ENCODE data around the gene PPM1B.
"Not testable (repeated sequence)": the region's sequence is repeated elsewhere in the genome, so short reads cannot be mapped to it uniquely, and the experiment has no call there.

Gene PPM1B

DNA sequence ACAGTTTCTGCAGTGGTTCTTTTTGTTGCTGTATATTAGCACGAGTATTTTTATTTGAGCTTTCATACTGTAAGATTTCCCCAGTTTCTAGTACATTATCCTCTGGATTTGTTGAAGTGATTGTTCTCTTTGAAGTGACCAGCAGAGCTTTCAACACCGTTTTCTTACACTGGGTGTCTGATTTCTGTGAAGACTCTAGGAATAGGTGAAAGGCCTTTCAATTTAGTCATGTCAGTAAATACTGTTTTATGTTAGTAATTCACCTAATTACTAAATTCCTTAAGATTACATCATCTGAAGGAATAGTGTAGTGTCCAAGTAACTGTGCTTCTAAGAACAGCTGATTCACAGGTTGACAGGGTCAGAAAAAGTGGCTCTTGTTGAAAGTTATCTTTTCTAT is 2.3 kb downstream of the PPM1B start:
- peaks cover 46% of the 10 kb centered on the region for H3K36me3 Mint-ChIP-seq (ENCODE audit: low read depth)
- H3K4me1 Mint-ChIP-seq (ENCODE audit: low read depth), result peaks cover 59% of the 10 kb centered on the region
- no peaks in the 10 kb centered on the region for H3K9me3 Mint-ChIP-seq
- H3K4me3 Mint-ChIP-seq, result peak overlapping the region; percentile 91
- H3K27me3 Mint-ChIP-seq, result no peaks in the 10 kb centered on the region
- H3K27ac Mint-ChIP-seq, result peak overlapping the region; percentile 81
- DNase-seq, result no peak

DNA sequence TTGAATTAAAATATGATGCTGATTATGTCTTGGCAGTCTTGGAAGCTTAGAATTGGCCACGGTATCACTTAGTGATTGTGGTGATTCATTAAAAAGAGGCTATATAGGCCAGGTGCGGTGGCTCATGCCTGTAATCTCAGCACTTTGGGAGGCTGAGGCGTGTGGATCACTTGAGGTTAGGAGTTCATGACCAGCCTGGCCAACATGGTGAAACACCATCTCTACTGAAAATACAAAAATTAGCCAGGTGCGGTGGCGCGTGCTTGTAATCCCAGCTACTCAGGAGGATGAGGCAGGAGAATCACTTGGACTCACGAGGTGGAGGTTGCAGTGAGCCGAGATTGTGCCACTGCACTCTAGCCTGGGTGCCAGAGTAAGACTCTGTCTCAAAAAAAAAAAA is 2.8 kb downstream of the PPM1B start:
- Mint-ChIP-seq H3K27ac (peak overlapping the region; percentile 81), H3K4me1 (ENCODE audit: low read depth) (peaks cover 63% of the 10 kb centered on the region), H3K4me3 (peak overlapping the region; percentile 91), H3K36me3 (ENCODE audit: low read depth) (peaks cover 46% of the 10 kb centered on the region)
- not testable (repeated sequence) for H3K9me3 Mint-ChIP-seq, H3K27me3 Mint-ChIP-seq, DNase-seq

DNA sequence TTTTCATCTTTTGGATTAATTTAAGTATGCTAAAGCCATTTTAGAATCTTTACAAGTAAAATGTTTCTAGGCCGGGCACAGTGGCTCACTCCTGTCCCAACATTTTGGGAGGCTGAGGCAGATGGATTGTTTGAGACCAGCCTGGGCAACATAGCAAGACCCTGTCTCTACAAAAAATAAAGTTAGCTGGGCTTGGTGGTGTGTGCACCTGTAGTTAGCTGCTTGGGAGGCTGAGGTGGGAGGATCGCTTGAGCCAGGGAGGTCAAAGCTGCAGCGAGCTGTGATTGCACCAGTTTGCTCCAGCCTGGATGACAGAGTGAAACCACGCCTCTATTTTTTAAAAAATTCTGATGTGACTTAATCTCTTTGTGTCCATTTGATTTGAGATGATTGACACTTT is 3.9 kb downstream of the PPM1B start:
- peak overlapping the region; percentile 61 for H3K27ac Mint-ChIP-seq
- peaks cover 67% of the 10 kb centered on the region for H3K4me1 Mint-ChIP-seq (ENCODE audit: low read depth)

DNA sequence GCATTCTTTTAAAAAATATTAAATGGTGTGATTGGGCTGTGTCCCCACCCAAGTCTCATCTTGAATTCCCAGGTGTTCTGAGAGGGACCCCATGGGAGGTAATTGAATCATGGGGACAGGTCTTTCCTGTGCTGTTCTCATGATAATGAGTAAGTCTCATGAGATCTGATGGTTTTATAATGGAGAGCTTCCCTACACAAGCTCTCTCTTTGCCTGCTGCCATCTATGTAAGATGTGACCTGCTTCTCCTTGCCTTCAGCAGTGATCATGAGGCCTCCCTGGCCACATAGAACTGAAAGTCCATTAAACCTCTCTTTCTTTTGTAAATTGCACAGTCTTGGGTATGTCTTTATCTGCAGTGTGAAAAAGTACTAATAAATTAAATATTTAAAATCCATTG is 10.3 kb downstream of the PPM1B start:
- no peaks in the 10 kb centered on the region for H3K27me3 Mint-ChIP-seq
- no peak overlapping the region for H3K4me3 Mint-ChIP-seq
- no peak for DNase-seq
- H3K36me3 Mint-ChIP-seq (ENCODE audit: low read depth), result peaks cover 63% of the 10 kb centered on the region
- H3K9me3 Mint-ChIP-seq, result no peaks in the 10 kb centered on the region
- H3K4me1 Mint-ChIP-seq (ENCODE audit: low read depth), result peaks cover 79% of the 10 kb centered on the region
- H3K27ac Mint-ChIP-seq, result no peak overlapping the region

More for the DNA sequence above, 3.9 kb downstream of the PPM1B start:
- Mint-ChIP-seq H3K36me3 (ENCODE audit: low read depth) (peaks cover 53% of the 10 kb centered on the region), H3K4me3 (peak overlapping the region; percentile 48), H3K27me3 (no peaks in the 10 kb centered on the region), H3K9me3 (no peaks in the 10 kb centered on the region)
- DNase-seq, result no peak

DNA sequence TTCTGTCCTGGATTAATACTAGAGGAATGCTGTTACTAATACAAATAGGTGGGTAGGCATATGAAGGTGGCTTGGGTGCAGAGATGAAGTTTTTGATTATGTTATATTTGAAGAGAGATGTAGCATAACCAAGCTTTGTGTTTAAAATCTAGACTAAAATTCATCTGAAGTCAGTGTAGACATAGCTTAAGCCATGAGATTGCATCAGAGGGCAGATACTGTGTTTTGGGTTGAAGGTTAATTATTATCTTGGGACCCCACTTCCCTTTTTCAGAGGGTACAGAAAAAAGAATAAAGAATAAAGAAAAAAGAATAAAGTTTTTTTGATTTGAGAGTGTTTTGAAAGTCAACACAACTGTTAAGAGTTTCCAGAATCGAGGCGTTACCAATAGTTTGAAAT is 13.0 kb downstream of the PPM1B start:
- H3K27me3 Mint-ChIP-seq, result no peaks in the 10 kb centered on the region
- no peaks in the 10 kb centered on the region for H3K9me3 Mint-ChIP-seq
- H3K36me3 Mint-ChIP-seq (ENCODE audit: low read depth), result peaks cover 60% of the 10 kb centered on the region
- H3K4me1 Mint-ChIP-seq (ENCODE audit: low read depth), result peaks cover 76% of the 10 kb centered on the region
- no peak overlapping the region for H3K4me3 Mint-ChIP-seq
- no peak overlapping the region for H3K27ac Mint-ChIP-seq
- no peak for DNase-seq

DNA sequence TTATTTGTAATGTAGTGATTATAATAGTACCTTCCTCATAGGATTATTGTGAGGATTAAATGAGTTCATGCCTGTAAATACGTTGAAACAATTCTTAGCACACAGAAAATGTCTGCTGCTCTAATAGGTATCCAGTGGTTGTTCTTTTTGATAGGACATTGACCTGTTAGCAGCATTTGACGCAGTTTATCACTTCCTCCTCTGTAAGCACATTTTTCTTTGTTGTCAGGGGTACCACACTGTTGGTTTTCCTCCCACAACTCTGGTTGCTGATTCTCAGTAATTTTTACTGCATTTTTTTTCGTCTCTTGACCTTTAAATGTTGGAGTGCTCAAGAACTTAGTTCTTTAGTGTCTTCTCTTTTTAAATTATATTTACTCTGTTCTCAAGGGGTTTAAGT is 15.4 kb downstream of the PPM1B start:
- H3K9me3 Mint-ChIP-seq, result no peaks in the 10 kb centered on the region
- peaks cover 80% of the 10 kb centered on the region for H3K4me1 Mint-ChIP-seq (ENCODE audit: low read depth)
- peaks cover 62% of the 10 kb centered on the region for H3K36me3 Mint-ChIP-seq (ENCODE audit: low read depth)
- H3K4me3 Mint-ChIP-seq, result no peak overlapping the region
- peak overlapping the region; percentile 48 for H3K27ac Mint-ChIP-seq
- no peak for DNase-seq
- no peaks in the 10 kb centered on the region for H3K27me3 Mint-ChIP-seq

DNA sequence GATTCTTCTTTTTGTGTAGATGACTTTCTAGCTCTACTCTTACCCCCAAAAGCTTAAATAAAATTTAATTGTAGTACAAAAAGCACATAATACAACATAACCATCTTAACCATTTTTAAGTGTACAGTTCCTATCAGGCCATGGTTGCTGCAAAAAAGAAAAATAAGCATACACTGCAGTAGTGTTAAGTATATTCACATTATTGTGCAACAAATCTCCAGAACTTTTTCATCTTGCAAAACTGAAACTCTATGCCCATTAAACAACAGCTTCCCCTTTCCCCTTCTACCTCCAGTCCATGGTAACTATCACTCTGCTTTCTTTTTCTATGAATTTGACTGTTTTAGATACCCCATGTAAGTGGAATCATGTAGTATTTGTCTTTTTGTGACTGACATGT is 18.1 kb downstream of the PPM1B start:
- H3K27me3 Mint-ChIP-seq, result no peaks in the 10 kb centered on the region
- H3K9me3 Mint-ChIP-seq, result no peaks in the 10 kb centered on the region
- peak overlapping the region; percentile 13 for H3K27ac Mint-ChIP-seq
- DNase-seq, result no peak
- no peak overlapping the region for H3K4me3 Mint-ChIP-seq
- H3K4me1 Mint-ChIP-seq (ENCODE audit: low read depth), result peaks cover 78% of the 10 kb centered on the region
- H3K36me3 Mint-ChIP-seq (ENCODE audit: low read depth), result peaks cover 46% of the 10 kb centered on the region

DNA sequence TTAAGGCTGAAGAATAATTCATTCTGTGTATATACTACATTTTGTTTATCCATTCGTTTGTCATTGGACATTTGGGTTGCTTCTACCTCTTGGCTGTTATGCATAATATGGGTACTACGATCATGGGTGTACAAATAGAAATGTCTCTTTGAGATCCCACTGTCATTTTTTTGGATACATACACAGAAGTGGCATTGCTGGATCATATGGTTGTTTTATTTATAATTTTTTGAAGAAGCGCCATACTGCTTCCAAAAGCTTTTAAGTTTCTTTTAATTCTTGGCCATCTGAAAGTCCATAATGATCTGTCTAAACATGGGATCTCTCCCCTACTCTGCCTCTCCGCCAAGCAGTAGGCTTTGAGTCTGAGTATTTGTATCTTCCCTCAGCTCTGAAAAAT is 18.6 kb downstream of the PPM1B start:
- Mint-ChIP-seq H3K4me3 (no peak overlapping the region), H3K27me3 (no peaks in the 10 kb centered on the region), H3K36me3 (ENCODE audit: low read depth) (peaks cover 45% of the 10 kb centered on the region), H3K27ac (no peak overlapping the region), H3K9me3 (no peaks in the 10 kb centered on the region), H3K4me1 (ENCODE audit: low read depth) (peaks cover 80% of the 10 kb centered on the region)
- no peak for DNase-seq

DNA sequence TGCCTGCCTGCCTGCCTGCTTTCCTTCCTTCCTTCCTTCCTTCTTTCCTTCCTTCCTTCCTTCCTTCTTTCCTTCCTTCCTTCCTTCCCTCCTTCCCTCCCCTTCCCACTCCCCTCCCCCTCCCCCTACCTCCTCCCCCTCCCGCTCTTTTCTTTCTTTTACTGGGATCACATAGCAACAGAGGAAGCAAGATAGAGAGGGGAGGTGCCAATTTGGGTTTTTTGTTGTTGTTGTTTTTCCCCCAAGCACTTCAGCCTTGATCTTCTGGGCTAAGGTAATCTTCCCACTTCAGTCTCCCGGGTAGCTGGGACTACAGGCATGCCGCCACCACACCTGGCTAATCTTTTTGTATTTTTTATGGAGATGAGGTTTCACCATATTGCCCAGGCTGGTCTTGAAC is 20.0 kb downstream of the PPM1B start:
- DNase-seq, result no peak
- peaks cover 76% of the 10 kb centered on the region for H3K4me1 Mint-ChIP-seq (ENCODE audit: low read depth)
- peaks cover 43% of the 10 kb centered on the region for H3K36me3 Mint-ChIP-seq (ENCODE audit: low read depth)
- H3K9me3 Mint-ChIP-seq, result no peaks in the 10 kb centered on the region
- H3K27ac Mint-ChIP-seq, result no peak overlapping the region
- H3K27me3 Mint-ChIP-seq, result no peaks in the 10 kb centered on the region
- H3K4me3 Mint-ChIP-seq, result no peak overlapping the region

DNA sequence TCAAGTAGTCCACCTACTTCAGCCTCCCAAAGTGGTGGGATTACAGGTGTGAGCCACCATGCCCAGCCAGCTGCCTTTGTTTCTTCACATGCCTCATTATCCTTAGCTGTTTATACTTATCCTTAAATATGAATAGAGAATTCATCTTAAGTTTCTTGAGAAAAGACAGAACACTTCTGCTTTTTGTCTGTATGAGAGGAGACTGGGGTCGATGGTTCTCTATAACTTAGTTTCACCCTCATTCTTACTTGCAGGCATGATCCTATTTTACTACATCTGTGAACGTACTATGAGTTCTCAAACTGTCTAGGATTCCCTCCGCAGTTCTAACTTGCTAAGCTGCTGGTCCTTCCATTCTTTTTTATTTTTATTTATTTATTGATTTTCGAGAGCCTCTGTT is 20.4 kb downstream of the PPM1B start:
- DNase-seq, result no peak
- peaks cover 73% of the 10 kb centered on the region for H3K4me1 Mint-ChIP-seq (ENCODE audit: low read depth)
- no peaks in the 10 kb centered on the region for H3K27me3 Mint-ChIP-seq
- no peak overlapping the region for H3K4me3 Mint-ChIP-seq
- peaks cover 43% of the 10 kb centered on the region for H3K36me3 Mint-ChIP-seq (ENCODE audit: low read depth)
- H3K9me3 Mint-ChIP-seq, result no peaks in the 10 kb centered on the region
- H3K27ac Mint-ChIP-seq, result no peak overlapping the region

DNA sequence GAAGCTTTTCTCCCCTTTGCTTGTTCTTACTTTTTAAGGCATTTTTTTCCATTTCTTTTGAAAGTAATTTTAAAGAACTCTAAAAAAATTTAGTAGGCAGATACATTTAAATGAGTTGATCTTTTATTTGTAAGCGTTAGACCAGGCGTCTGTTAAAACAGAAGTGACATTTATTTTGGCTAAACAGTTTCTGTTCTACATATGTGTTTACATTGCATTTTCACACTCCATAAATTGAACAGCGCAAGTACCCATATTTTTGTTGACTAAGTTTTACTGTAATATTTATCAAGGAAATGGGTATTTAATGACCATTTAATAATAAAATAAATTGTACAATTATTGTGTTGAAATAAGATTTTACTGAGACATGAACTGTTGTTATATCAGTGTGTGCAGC is 21.9 kb downstream of the PPM1B start:
- Mint-ChIP-seq H3K36me3 (ENCODE audit: low read depth) (peaks cover 49% of the 10 kb centered on the region), H3K4me3 (no peak overlapping the region), H3K4me1 (ENCODE audit: low read depth) (peaks cover 63% of the 10 kb centered on the region), H3K27ac (no peak overlapping the region), H3K9me3 (no peaks in the 10 kb centered on the region), H3K27me3 (no peaks in the 10 kb centered on the region)
- no peak for DNase-seq

DNA sequence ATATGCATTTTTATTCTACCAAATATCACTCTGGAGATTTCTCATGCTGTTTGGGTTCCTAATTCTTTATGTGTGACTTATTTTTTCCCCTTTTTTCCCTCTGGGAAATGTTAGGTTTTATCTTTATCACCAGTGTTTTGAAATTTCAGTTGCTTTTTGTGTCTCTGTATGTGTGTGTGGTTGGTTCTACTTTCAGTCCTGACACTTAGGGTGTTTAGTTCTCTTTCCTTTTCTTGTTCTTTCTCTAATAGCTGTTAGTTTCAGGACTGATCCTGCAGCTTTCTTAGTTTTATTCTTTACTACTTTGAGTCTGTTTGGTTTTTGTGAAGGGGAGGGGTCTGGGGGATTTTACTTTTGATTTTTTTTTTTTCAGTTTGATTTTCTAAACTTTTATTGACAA is 23.1 kb downstream of the PPM1B start:
- Mint-ChIP-seq H3K27me3 (no peaks in the 10 kb centered on the region), H3K36me3 (ENCODE audit: low read depth) (peaks cover 49% of the 10 kb centered on the region), H3K27ac (peak overlapping the region; percentile 83), H3K4me3 (no peak overlapping the region), H3K9me3 (no peaks in the 10 kb centered on the region), H3K4me1 (ENCODE audit: low read depth) (peaks cover 65% of the 10 kb centered on the region)
- no peak for DNase-seq

DNA sequence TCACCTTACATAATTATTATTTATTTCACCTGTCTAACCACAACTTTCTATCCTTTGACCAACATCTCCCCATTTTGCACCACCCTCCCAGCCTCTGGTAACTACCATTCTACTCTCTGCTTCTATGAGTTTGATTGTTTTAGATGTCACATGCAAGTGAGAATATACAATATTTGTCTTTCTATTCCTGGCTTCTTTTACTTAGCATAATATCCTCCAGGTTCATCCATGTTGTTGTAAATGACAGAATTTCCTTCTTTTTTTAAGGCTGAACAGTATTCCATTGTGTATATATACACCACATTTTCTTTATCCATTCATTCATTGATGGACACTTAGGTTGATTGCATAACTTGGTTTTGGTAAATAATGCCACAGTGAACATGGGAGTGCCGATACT is 24.0 kb downstream of the PPM1B start:
- Mint-ChIP-seq H3K9me3 (no peaks in the 10 kb centered on the region), H3K4me3 (no peak overlapping the region), H3K27me3 (no peaks in the 10 kb centered on the region), H3K4me1 (ENCODE audit: low read depth) (peaks cover 60% of the 10 kb centered on the region), H3K36me3 (ENCODE audit: low read depth) (peaks cover 43% of the 10 kb centered on the region), H3K27ac (peak overlapping the region; percentile 7)
- no peak for DNase-seq

DNA sequence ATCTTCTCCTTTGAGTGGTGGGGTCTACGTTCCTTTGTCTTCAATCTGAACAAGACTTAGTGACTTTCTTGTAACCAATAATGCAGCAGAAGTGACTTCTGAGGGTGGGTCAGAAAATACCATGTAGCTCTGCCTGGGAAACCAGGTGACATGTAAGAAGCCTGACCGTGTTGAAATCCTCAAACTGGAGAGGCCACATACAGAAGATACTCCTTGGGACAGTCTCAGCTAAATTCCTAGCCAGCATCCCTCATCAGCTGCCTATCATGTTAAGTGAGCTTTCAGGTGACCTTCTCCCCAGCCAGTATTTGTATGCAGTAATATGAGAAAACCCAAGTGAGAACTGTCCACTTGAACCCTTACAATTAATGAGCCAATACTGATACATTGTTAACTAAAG is 27.0 kb downstream of the PPM1B start:
- Mint-ChIP-seq H3K27me3 (no peaks in the 10 kb centered on the region), H3K36me3 (ENCODE audit: low read depth) (peaks cover 44% of the 10 kb centered on the region), H3K4me1 (ENCODE audit: low read depth) (peaks cover 63% of the 10 kb centered on the region), H3K27ac (no peak overlapping the region), H3K4me3 (no peak overlapping the region), H3K9me3 (no peaks in the 10 kb centered on the region)
- no peak for DNase-seq

DNA sequence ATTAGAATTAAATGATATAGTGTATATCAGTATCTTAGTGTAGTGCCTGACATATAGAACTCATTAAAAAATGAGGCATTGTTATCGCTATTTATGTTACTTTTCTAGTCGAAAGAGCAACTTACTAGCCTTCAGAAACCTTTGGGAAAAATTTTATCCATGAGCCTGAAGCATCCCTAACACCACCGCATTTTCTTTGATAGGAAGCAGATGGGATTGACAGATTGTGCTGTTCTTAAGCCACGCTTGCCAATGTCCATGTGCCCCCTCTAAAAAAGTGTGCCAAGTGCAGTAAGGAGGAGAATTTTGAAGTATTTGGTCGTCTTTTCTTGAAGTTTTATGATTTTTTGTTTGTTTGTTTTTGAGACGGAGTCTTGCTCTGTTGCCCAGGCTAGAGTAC is 29.1 kb downstream of the PPM1B start:
- Mint-ChIP-seq H3K4me1 (ENCODE audit: low read depth) (peaks cover 61% of the 10 kb centered on the region), H3K27ac (no peak overlapping the region), H3K36me3 (ENCODE audit: low read depth) (peaks cover 60% of the 10 kb centered on the region), H3K27me3 (no peaks in the 10 kb centered on the region), H3K4me3 (no peak overlapping the region), H3K9me3 (no peaks in the 10 kb centered on the region)
- DNase-seq, result no peak

DNA sequence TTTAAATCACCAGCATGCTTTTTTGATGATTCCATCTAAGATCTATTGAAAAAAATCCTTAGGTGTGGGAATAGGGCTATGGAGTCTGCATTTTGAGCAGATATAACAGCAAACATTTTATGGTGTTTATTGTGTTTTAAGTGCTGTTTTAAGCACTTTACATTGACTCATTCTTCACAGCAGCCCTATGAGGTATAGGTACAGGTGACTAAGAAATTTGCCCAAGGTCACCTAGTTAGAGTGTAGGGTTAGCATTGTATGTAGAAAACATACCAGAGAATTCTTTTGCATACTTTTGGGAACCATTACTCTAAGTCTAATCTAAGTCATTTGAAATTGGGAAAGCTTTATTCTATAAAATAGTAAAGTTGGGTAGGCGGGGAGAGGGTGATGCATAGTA is 31.3 kb downstream of the PPM1B start:
- Mint-ChIP-seq H3K4me1 (ENCODE audit: low read depth) (peaks cover 74% of the 10 kb centered on the region), H3K9me3 (no peaks in the 10 kb centered on the region), H3K4me3 (no peak overlapping the region), H3K36me3 (ENCODE audit: low read depth) (peaks cover 66% of the 10 kb centered on the region), H3K27me3 (no peaks in the 10 kb centered on the region), H3K27ac (no peak overlapping the region)
- DNase-seq, result no peak

Measured in activated T-cell treated with anti-CD3 and anti-CD28 coated beads, Interleukin-2, amount 50 U/mL, for 24 hours (primary cell).